ENCODE results near the gene PRPF6. TPM values are rescaled to one million over a fixed set of nuclear protein-coding genes. Genes with fewer than 3 reads are reported as not detected.

Gene PRPF6
- total and polyA plus RNA-seq, 2 of the 13 experiments (the other 11 are each of a cell fraction or from before 2014, with no cell fraction given): 63.7 to 101 TPM

GRCh38 chr20:63931735-63932134 is 49.2 kb upstream of the PRPF6 start:
- H3K79me2 ChIP-seq (ENCODE audit: insufficient read depth, low read length): peaks cover 3% of the 10 kb centered on the region
- POLR2A ChIA-PET: no interaction called here
- H3K27me3 ChIP-seq (ENCODE audit: control insufficient read depth in 1 of 2, insufficient read depth in 2 of 2, low read length in 2 of 2): no peaks in the 10 kb centered on the region
- no peak for ATAC-seq
- peaks cover 4% of the 10 kb centered on the region; the same call in 1 of the 2 replicates for H4K20me1 ChIP-seq (ENCODE audit: insufficient read depth, low read length)
- no peak for TF ChIP-seq NR2F6 (IDR thresholded peaks at IDR 0.05)
- TF ChIP-seq NR2F6 (CRISPR knock-in tag; IDR thresholded peaks at IDR 0.05): no peak
- TF ChIP-seq DNMT1 (CRISPR knock-in tag; IDR thresholded peaks at IDR 0.05): no peak
- no peak for TF ChIP-seq RORA (CRISPR knock-in tag; IDR thresholded peaks at IDR 0.05)
- peak; percentile 6; the same call in 1 of the 2 replicates for TF ChIP-seq ZNF768 (CRISPR knock-in tag; IDR thresholded peaks at IDR 0.05)
- TF ChIP-seq HIVEP1 (CRISPR knock-in tag; IDR thresholded peaks at IDR 0.05): no peak
- TF ChIP-seq TBP (CRISPR knock-in tag; IDR thresholded peaks at IDR 0.05): no peak
- TF ChIP-seq, protein P1, sequence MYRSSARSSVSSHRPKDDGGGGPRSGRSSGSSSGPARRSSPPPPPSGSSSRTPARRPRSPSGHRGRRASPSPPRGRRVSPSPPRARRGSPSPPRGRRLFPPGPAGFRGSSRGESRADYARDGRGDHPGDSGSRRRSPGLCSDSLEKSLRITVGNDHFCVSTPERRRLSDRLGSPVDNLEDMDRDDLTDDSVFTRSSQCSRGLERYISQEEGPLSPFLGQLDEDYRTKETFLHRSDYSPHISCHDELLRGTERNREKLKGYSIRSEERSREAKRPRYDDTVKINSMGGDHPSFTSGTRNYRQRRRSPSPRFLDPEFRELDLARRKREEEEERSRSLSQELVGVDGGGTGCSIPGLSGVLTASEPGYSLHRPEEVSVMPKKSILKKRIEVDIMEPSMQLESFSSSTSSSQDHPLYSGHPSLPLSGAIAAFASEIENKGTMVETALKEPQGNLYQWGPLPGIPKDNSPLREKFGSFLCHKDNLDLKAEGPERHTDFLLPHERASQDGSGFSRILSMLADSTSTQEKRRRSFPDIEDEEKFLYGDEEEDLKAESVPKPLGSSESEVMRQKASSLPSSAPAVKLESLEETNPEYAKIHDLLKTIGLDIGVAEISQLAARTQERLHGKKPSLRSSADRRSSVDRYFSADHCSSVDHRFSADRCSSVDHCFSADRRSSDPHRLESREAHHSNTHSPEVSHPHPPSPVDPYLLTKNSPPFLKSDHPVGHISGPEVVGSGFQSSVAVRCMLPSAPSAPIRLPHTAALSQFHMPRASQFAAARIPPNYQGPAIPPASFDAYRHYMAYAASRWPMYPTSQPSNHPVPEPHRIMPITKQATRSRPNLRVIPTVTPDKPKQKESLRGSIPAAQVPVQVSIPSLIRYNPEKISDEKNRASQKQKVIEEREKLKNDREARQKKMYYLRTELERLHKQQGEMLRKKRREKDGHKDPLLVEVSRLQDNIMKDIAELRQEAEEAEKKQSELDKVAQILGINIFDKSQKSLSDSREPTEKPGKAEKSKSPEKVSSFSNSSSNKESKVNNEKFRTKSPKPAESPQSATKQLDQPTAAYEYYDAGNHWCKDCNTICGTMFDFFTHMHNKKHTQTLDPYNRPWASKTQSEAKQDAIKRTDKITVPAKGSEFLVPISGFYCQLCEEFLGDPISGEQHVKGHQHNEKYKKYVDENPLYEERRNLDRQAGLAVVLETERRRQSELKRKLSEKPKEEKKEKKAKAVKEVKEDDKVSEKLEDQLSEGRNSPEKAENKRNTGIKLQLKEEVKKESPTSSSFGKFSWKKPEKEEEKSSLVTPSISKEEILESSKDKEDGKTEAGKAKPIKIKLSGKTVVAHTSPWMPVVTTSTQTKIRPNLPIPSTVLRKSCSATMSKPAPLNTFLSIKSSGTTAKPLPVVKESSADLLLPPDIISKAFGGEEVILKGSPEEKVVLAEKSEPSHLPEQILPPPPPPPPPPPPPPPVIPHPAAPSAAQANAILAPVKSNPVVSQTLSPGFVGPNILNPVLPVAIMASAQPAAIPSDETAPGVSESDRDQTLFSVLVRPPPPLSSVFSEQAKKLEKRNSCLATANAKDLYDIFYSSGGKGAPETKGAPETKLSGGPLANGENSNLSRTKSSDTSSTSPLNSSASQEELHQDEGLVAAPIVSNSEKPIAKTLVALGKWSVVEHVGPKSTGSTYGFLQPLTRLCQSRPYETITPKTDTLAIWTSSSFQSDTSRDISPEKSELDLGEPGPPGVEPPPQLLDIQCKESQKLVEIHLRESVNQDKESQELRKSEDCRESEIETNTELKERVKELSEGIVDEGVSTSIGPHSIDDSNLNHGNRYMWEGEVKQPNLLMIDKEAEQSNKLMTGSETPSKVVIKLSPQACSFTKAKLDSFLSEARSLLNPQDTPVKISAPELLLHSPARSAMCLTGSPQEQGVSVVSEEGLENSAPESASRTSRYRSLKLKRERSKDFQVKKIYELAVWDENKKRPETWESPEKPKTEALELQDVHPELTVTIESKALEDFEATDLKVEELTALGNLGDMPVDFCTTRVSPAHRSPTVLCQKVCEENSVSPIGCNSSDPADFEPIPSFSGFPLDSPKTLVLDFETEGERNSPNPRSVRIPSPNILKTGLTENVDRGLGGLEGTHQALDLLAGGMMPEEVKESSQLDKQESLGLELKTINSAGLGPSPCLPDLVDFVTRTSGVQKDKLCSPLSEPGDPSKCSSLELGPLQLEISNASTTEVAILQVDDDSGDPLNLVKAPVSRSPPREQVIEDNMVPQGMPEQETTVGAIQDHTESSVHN (CRISPR knock-in tag; IDR thresholded peaks at IDR 0.05): no peak
- no peak for TF ChIP-seq ZNF841 (CRISPR knock-in tag; IDR thresholded peaks at IDR 0.05; ENCODE audit: borderline replicate concordance)
- no peak for TF ChIP-seq ATF7-NPFF (CRISPR knock-in tag; IDR thresholded peaks at IDR 0.05; ENCODE audit: low read depth)
- H2AFZ ChIP-seq (ENCODE audit: low read length): no peak overlapping the region
- H3K27ac ChIP-seq (ENCODE audit: extremely low read length, insufficient read depth, low read length): no peak overlapping the region
- no peak overlapping the region for H3K9ac ChIP-seq (ENCODE audit: insufficient read depth, low read depth, low read length)
- no peak for DNase-seq (ENCODE audit: low spot score)
- 94% methylated on average over 14 of the region's 19 CpGs for WGBS (ENCODE audit: low lambda C conversion rate)
- BruUV-seq (replicated peaks): no TSS peak
- H3K4me3 ChIP-seq (replicated peaks in 1 of 3; ENCODE audit: insufficient read depth in 1 of 3, low read depth in 2 of 3, low read length in 3 of 3): no peak overlapping the region
- no peaks in the 10 kb centered on the region for H3K9me3 ChIP-seq (ENCODE audit: low read length)
- intact Hi-C loops (cut with micrococcal nuclease; ENCODE audit: unreplicated experiment): no loop called here
- peaks cover 61 to 85% of the 10 kb centered on the region in 2 experiments for H3K36me3 ChIP-seq (replicated peaks in 1 of 2; ENCODE audit: control insufficient read depth in 1 of 2, insufficient read depth in 2 of 2, low read length in 2 of 2)
- CTCF ChIA-PET (ENCODE audit: low intra/inter-chr PET ratio, low total read pairs): no interaction called here
- FAIRE-seq: no peak
- no peak overlapping the region for H3K4me2 ChIP-seq (ENCODE audit: low read depth, low read length)
- no peaks in the 10 kb centered on the region for H3K4me1 ChIP-seq (ENCODE audit: insufficient read depth, low read length)
- in situ Hi-C loops (cut with HindIII; ENCODE audit: extremely low pct_ligation_motif_present, low pct_unique_long_range_greater_than_20kb): no loop called here

Measured in HepG2 (cell line).